Body of pancreas (tissue), 4 donors: ENCODE measurements around the gene GCNT2. TPM values are rescaled to one million over a fixed set of nuclear protein-coding genes. Genes with fewer than 3 reads are reported as not detected.

Experiments used
- ATAC-seq: fragments of 150-250 bp; one replicate; pipeline ENCODE4 v1.9.1; 2016
- DNase-seq, 4 donors: peaks; one replicate each; pipeline ENCODE4 v3.0.0-alpha.2; 2019
- H3K27ac ChIP-seq, 4 donors: fragments of 200-600 bp; sonication (generic); 1 replicate in 3 of 4; 2 replicates in 1 of 4; pipeline versions ENCODE4 v1.5.1 to v1.6.1; 2016 to 2019; ENCODE audit warnings: mild to moderate bottlenecking in 1 of 4, mixed read lengths in 1 of 4, moderate library complexity in 1 of 4
- H3K27me3 ChIP-seq, 2 donors: fragments of 200-600 bp; sonication (generic); one replicate each; pipeline ENCODE4 v1.6.0; 2016; ENCODE audit warnings: mild to moderate bottlenecking in 1 of 2
- H3K36me3 ChIP-seq, 2 donors: fragments of 200-600 bp; sonication (generic); replicated peaks in 1 of 2; 2 replicates each; pipeline ENCODE4 v1.5.1; 2016; ENCODE audit warnings: low read depth in 2 of 2; ENCODE audit not compliant: insufficient read depth in 1 of 2
- H3K4me1 ChIP-seq: fragments of 200-600 bp; sonication (generic); one replicate; pipeline ENCODE4 v1.6.0; 2016
- H3K4me3 ChIP-seq, 2 donors: fragments of 200-600 bp; sonication (generic); 1 replicate in 1 of 2; 2 replicates in 1 of 2; pipeline ENCODE4 v1.5.1; 2016 to 2019
- H3K9me3 ChIP-seq, 3 donors: fragments of 200-600 bp; sonication (generic); 1 replicate in 2 of 3; 2 replicates in 1 of 3; pipeline ENCODE4 v1.5.1; 2016
- CTCF ChIP-seq, 7 experiments: fragments of 450-650 bp in 4 of 7; fragments of 200-600 bp in 3 of 7; sonication (generic) in 3 of 7; IDR thresholded peaks; one replicate each; pipeline ENCODE4 v1.5.1; 2016 to 2019; ENCODE audit warnings: antibody characterized with exemption in 7 of 7
- POLR2A ChIP-seq, 3 donors: fragments of 450-650 bp; IDR thresholded peaks; one replicate each; pipeline ENCODE4 v1.6.1; 2016; ENCODE audit warnings: antibody characterized with exemption in 3 of 3, mild to moderate bottlenecking in 2 of 3
- WGBS, 2 donors: methylation state at CpG; one replicate each; pipeline ENCODE4 v1.1.5; 2017; 5-methylcytosine and 5-hydroxymethylcytosine counted together
- intact Hi-C: fragments of 100-400 bp; cut with DNase I; formaldehyde crosslinking; loops from one replicate; pipeline ENCODE4 v1.15.1; 2023
- total RNA-seq, 2 donors: library from RNA; depleted of rRNA; stranded (reverse); fragments of >200 nt; gene quantifications; one replicate each; pipeline ENCODE4 v1.1.0, GENCODE V29; 2016

The GCNT2 gene
- total RNA-seq, 2 donors from 2014 or later: 4.4 to 7.6 TPM

DNA sequence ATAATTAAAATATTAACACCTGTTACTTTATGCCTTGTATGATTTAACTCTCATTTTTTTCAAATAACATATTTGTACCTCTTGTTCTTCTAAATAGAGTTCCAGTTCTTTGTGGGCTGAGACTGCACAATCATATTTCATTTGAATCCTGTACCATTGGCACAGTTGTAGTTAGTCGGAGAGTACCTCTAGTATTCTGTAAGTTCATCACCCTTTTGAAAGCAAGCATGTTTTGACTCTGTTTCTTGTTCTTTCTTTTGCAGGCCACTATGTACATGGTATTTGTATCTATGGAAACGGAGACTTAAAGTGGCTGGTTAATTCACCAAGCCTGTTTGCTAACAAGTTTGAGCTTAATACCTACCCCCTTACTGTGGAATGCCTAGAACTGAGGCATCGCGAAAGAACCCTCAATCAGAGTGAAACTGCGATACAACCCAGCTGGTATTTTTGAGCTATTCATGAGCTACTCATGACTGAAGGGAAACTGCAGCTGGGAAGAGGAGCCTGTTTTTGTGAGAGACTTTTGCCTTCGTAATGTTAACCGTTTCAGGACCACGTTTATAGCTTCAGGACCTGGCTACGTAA is 105.1 kb downstream of the GCNT2 start:
- no peaks in the 10 kb centered on the region for H3K36me3 ChIP-seq
- DNase-seq: no peak
- no peak for ATAC-seq

GRCh38 chr6:10627800-10628199 is 106.6 kb downstream of the GCNT2 start:
- H3K27me3 ChIP-seq: no peaks in the 10 kb centered on the region
- no peaks in the 10 kb centered on the region for H3K36me3 ChIP-seq
- no peak for DNase-seq
- ATAC-seq: no peak
- 90 to 100% methylated on average over 1 of the region's 1 CpG for WGBS, 2 donors
- no peak overlapping the region for H3K4me3 ChIP-seq
- H3K4me1 ChIP-seq: no peaks in the 10 kb centered on the region
- intact Hi-C loops: no loop called here
- H3K27ac ChIP-seq: no peak overlapping the region
- no peak for TF ChIP-seq POLR2A (IDR thresholded peaks at IDR 0.05)
- no peak for TF ChIP-seq CTCF (IDR thresholded peaks at IDR 0.05)
- H3K9me3 ChIP-seq: no peaks in the 10 kb centered on the region

More for the DNA sequence above, 105.1 kb downstream of the GCNT2 start:
- Histone ChIP-seq H3K27ac (no peak overlapping the region), H3K27me3 (no peaks in the 10 kb centered on the region), H3K4me1 (no peaks in the 10 kb centered on the region), H3K4me3 (no peak overlapping the region), H3K9me3 (no peaks in the 10 kb centered on the region)
- intact Hi-C loops: no loop called here
- TF ChIP-seq CTCF (IDR thresholded peaks at IDR 0.05): no peak
- TF ChIP-seq POLR2A (IDR thresholded peaks at IDR 0.05): no peak
- 90 to 93% methylated on average over 9 of the region's 9 CpGs for WGBS, 2 donors

DNA sequence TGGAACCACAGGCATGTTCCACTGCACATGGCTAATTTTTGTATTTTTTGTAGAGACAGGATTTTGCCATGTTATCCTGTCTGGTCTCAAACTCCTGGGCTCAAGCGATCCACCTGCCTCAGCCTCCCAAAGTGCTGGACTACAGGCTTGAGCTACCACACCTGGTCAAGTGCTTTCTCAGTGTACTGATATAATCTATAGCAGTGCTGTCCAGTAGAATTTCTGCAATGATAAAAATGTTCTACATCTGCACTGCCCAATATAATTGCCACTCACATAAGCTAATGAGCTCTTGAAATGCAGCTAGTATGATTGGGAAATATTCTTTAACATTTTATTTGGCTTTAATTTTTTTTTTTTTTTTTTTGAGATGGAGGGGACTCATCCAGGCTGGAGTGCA is 109.0 kb downstream of the GCNT2 start:
- DNase-seq (no peak), ATAC-seq (no peak)
- Histone ChIP-seq H3K27me3 (no peaks in the 10 kb centered on the region), H3K4me1 (no peaks in the 10 kb centered on the region), H3K36me3 (no peaks in the 10 kb centered on the region), H3K9me3 (no peaks in the 10 kb centered on the region), H3K27ac (no peak overlapping the region), H3K4me3 (no peak overlapping the region)
- intact Hi-C loops: no loop called here
- TF ChIP-seq CTCF (IDR thresholded peaks at IDR 0.05) (no peak), POLR2A (IDR thresholded peaks at IDR 0.05) (no peak)
- 93 to 100% methylated on average over 1 of the region's 1 CpG for WGBS, 2 donors

DNA sequence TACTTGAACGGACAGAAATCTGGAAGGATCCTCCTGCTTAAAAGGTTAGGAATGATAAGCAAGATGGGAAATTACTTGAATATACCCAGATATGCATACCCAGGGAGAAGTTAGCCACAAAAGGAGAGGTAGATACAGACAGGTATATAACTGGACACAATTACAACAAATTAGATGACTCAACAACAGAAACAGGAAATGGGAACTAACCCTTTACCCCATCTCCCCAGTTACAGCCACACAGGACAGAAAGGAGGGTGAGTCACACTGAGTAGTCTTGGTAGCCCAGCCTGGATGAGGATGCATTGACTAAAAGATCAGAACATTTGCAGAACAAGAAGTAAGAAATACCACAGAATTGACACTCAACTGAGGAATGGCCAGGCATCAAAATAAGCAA is 112.1 kb downstream of the GCNT2 start:
- ATAC-seq: no peak
- peak in 1 of 4 donors; percentile 12 for DNase-seq
- H3K4me3 ChIP-seq: no peak overlapping the region

More for the DNA sequence above, 112.1 kb downstream of the GCNT2 start:
- intact Hi-C loops: no loop called here
- H3K9me3 ChIP-seq: no peaks in the 10 kb centered on the region
- H3K4me1 ChIP-seq: no peaks in the 10 kb centered on the region
- no peak overlapping the region for H3K27ac ChIP-seq
- no peak for TF ChIP-seq CTCF (IDR thresholded peaks at IDR 0.05)
- no peak for TF ChIP-seq POLR2A (IDR thresholded peaks at IDR 0.05)
- H3K36me3 ChIP-seq: no peaks in the 10 kb centered on the region
- no peaks in the 10 kb centered on the region for H3K27me3 ChIP-seq
- WGBS, 2 donors: 81 to 94% methylated on average over 1 of the region's 1 CpG
